SK-N-SH treated with all-trans-retinoic acid at 6 μM for 48 hours (cell line): ENCODE results near the gene CELF3.

Source experiments
- CREB5 ChIP-seq: fragments of 250-450 bp; sonication (Bioruptor Pico); IDR thresholded peaks from 2 replicates; pipeline ENCODE4 v1.5.1; 2020; ENCODE audit warnings: low read depth, mild to moderate bottlenecking, moderate library complexity
- ESRRG ChIP-seq: fragments of 250-450 bp; sonication (Bioruptor Pico); IDR thresholded peaks from 2 replicates; pipeline ENCODE4 v1.6.1; 2021; ENCODE audit warnings: mild to moderate bottlenecking
- POU6F1 ChIP-seq: fragments of 250-450 bp; sonication (Bioruptor Pico); IDR thresholded peaks from 2 replicates; pipeline ENCODE4 v1.8.0; 2021; ENCODE audit warnings: low read depth, mild to moderate bottlenecking, moderate library complexity, borderline replicate concordance
- PPARA ChIP-seq: fragments of 250-450 bp; sonication (Bioruptor Pico); IDR thresholded peaks from 2 replicates; pipeline ENCODE4 v1.5.0; 2020; ENCODE audit warnings: mild to moderate bottlenecking, borderline replicate concordance
- RARB ChIP-seq: fragments of 250-450 bp; sonication (Bioruptor Pico); IDR thresholded peaks from 2 replicates; pipeline ENCODE4 v1.8.0; 2021; ENCODE audit warnings: mild to moderate bottlenecking, moderate library complexity
- SNAI2 ChIP-seq: fragments of 250-450 bp; sonication (Bioruptor Pico); IDR thresholded peaks from 2 replicates; pipeline ENCODE4 v1.5.0; 2020; ENCODE audit warnings: mild to moderate bottlenecking, moderate library complexity
- TSHZ2 ChIP-seq: fragments of 250-450 bp; sonication (Bioruptor Pico); IDR thresholded peaks from 2 replicates; pipeline ENCODE4 v1.5.0; 2020; ENCODE audit warnings: mild to moderate bottlenecking, moderate library complexity
- ZC3H10 ChIP-seq: fragments of 250-450 bp; sonication (Bioruptor Pico); IDR thresholded peaks from 2 replicates; pipeline ENCODE4 v1.5.1; 2021; ENCODE audit warnings: mild to moderate bottlenecking, moderate library complexity
- ZFP3 ChIP-seq: fragments of 250-450 bp; sonication (Bioruptor Pico); IDR thresholded peaks from 2 replicates; pipeline ENCODE4 v1.5.0; 2020; ENCODE audit warnings: mild to moderate bottlenecking, moderate library complexity
- ZFP30 ChIP-seq: fragments of 450-650 bp; formaldehyde crosslinking; IDR thresholded peaks from 2 replicates; pipeline ENCODE4 v1.5.0; 2022; ENCODE audit warnings: mild to moderate bottlenecking, moderate library complexity
- ZNF565 ChIP-seq: fragments of 450-650 bp; formaldehyde crosslinking; conservative IDR thresholded peaks from 2 replicates; pipeline ENCODE4 v1.5.0; 2020; ENCODE audit warnings: low read depth, mild to moderate bottlenecking, moderate library complexity
- ZNF70 ChIP-seq: fragments of 450-650 bp; formaldehyde crosslinking; IDR thresholded peaks from 2 replicates; pipeline ENCODE4 v1.5.0; 2020; ENCODE audit warnings: mild to moderate bottlenecking, moderate library complexity
- ZNF8 ChIP-seq: fragments of 450-650 bp; formaldehyde crosslinking; IDR thresholded peaks from 2 replicates; pipeline ENCODE4 v1.5.0; 2020; ENCODE audit warnings: mild to moderate bottlenecking, moderate library complexity
- TF ChIP-seq, protein P1 (sequence below): fragments of 250-450 bp; sonication (Bioruptor Pico); IDR thresholded peaks from 2 replicates; pipeline ENCODE4 v1.8.0; 2020; ENCODE audit warnings: mild to moderate bottlenecking, moderate library complexity, borderline replicate concordance

DNA sequence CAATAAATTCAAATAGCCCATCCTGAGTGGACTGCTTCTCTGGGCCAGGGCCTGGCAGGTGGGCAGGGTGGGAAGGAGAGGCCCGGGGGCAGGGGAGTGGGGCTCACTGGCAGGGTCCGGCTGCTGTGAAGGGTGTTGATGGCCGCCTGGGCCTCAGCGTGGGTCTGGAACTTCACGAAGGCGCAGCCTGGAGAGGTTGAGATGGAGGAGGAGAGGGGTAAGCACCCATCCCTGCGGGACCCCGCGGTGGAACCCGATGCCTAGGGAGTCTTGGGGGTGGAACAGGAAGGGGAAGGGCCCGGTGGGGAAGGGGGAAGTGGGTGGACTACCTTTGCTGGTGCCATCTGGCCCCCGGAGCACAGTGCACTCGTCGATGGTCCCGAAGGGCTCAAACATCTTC, 7.7 kb downstream of the CELF3 start:
- no peak for TF ChIP-seq PPARA (CRISPR knock-in tag)
- TF ChIP-seq ZNF565 (CRISPR knock-in tag), result no peak
- TF ChIP-seq ZFP3 (CRISPR knock-in tag), result no peak
- no peak for TF ChIP-seq SNAI2 (CRISPR knock-in tag)
- TF ChIP-seq, protein P1, sequence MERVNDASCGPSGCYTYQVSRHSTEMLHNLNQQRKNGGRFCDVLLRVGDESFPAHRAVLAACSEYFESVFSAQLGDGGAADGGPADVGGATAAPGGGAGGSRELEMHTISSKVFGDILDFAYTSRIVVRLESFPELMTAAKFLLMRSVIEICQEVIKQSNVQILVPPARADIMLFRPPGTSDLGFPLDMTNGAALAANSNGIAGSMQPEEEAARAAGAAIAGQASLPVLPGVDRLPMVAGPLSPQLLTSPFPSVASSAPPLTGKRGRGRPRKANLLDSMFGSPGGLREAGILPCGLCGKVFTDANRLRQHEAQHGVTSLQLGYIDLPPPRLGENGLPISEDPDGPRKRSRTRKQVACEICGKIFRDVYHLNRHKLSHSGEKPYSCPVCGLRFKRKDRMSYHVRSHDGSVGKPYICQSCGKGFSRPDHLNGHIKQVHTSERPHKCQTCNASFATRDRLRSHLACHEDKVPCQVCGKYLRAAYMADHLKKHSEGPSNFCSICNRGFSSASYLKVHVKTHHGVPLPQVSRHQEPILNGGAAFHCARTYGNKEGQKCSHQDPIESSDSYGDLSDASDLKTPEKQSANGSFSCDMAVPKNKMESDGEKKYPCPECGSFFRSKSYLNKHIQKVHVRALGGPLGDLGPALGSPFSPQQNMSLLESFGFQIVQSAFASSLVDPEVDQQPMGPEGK, result no peak
- no peak for TF ChIP-seq ZFP30 (CRISPR knock-in tag)
- TF ChIP-seq TSHZ2, result no peak
- no peak for TF ChIP-seq ZNF8 (CRISPR knock-in tag)
- TF ChIP-seq ZNF70 (CRISPR knock-in tag), result no peak
- TF ChIP-seq POU6F1 (CRISPR knock-in tag), result no peak
- TF ChIP-seq RARB, result no peak
- no peak for TF ChIP-seq ESRRG (CRISPR knock-in tag)
- no peak for TF ChIP-seq ZC3H10
- no peak for TF ChIP-seq CREB5 (CRISPR knock-in tag)
